Fibroblast of lung (primary cell): ENCODE data around the gene POU2F2.

Experiments used
- EZH2 ChIP-seq: IDR thresholded peaks from 2 replicates; pipeline ENCODE4 v1.5.1; 2012; ENCODE audit warnings: low read length, control low read depth, mild to moderate bottlenecking; ENCODE audit errors: missing control alignments
- TF ChIP-seq, protein P1 (sequence below), 2 donors: IDR thresholded peaks in 1 of 2; conservative IDR thresholded peaks in 1 of 2; 1 replicate in 1 of 2; 2 replicates in 1 of 2; pipeline ENCODE4 v1.5.1; 2011 to 2012; ENCODE audit warnings: low read length in 2 of 2, control low read depth in 1 of 2, inconsistent platforms in 1 of 2, low read depth in 1 of 2, mild to moderate bottlenecking in 1 of 2

GRCh38 chr19:42052241-42052863 is 79.9 kb downstream of the POU2F2 start:
- TF ChIP-seq, protein P1, sequence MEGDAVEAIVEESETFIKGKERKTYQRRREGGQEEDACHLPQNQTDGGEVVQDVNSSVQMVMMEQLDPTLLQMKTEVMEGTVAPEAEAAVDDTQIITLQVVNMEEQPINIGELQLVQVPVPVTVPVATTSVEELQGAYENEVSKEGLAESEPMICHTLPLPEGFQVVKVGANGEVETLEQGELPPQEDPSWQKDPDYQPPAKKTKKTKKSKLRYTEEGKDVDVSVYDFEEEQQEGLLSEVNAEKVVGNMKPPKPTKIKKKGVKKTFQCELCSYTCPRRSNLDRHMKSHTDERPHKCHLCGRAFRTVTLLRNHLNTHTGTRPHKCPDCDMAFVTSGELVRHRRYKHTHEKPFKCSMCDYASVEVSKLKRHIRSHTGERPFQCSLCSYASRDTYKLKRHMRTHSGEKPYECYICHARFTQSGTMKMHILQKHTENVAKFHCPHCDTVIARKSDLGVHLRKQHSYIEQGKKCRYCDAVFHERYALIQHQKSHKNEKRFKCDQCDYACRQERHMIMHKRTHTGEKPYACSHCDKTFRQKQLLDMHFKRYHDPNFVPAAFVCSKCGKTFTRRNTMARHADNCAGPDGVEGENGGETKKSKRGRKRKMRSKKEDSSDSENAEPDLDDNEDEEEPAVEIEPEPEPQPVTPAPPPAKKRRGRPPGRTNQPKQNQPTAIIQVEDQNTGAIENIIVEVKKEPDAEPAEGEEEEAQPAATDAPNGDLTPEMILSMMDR (conservative IDR thresholded peaks at IDR 0.05 in 1 of 2, IDR thresholded peaks at IDR 0.05 in 1 of 2; ENCODE audit: low read depth in 1 of 2, low read length in 2 of 2): no peak
- no peak for TF ChIP-seq EZH2
